SH-SY5Y (cell line): ENCODE data around the gene NUDT1.

ENCODE experiments used
- GATA2 ChIP-seq: IDR thresholded peaks from 2 replicates; pipeline ENCODE4 v1.6.1; 2011; ENCODE audit warnings: mild to moderate bottlenecking, low read depth, low read length
- GATA3 ChIP-seq: IDR thresholded peaks from 2 replicates; pipeline ENCODE4 v1.6.1; 2011; ENCODE audit warnings: low read depth, mild to moderate bottlenecking, low read length, moderate library complexity

- TF ChIP-seq GATA2: no peak
- no peak for TF ChIP-seq GATA3
These were observed 28.5 kb downstream of the NUDT1 start for GRCh38 chr7:2270495-2270894.
